Mesendoderm (in vitro differentiated cells): Measurements from ENCODE around the gene CIDEA.
A peak's percentile ranks its signal among the peaks of the same experiment; 100 is the strongest.

ENCODE experiments used
- DNase-seq: peaks from one replicate; pipeline ENCODE4 v3.0.0; 2013
- H2AK5ac ChIP-seq: 2 replicates; pipeline ENCODE4 v1.6.1; 2013; ENCODE audit warnings: low read length, inconsistent platforms
- H2BK120ac ChIP-seq: 2 replicates; pipeline ENCODE4 v1.6.1; 2013; ENCODE audit warnings: low read depth, mild to moderate bottlenecking, low read length, moderate library complexity, mixed read lengths
- H2BK15ac ChIP-seq: replicated peaks from 2 replicates; pipeline ENCODE4 v1.6.1; 2013; ENCODE audit warnings: low read depth, mild to moderate bottlenecking, moderate library complexity
- H2BK5ac ChIP-seq: 2 replicates; pipeline ENCODE4 v1.6.1; 2013; ENCODE audit warnings: low read length, inconsistent platforms
- H3K18ac ChIP-seq: 2 replicates; pipeline ENCODE4 v1.6.1; 2013; ENCODE audit warnings: mild to moderate bottlenecking, low read length, mixed read lengths
- H3K23ac ChIP-seq: one replicate; pipeline ENCODE4 v1.6.1; 2013; ENCODE audit warnings: low read length
- H3K27ac ChIP-seq: 2 replicates; pipeline ENCODE4 v1.5.1; 2013; ENCODE audit warnings: low read depth, mild to moderate bottlenecking, inconsistent platforms, low read length, moderate library complexity
- H3K27me3 ChIP-seq: 2 replicates; pipeline ENCODE4 v1.6.1; 2013; ENCODE audit warnings: low read length, control low read depth, mild to moderate bottlenecking, inconsistent platforms; ENCODE audit not compliant: insufficient read depth, poor library complexity
- H3K36me3 ChIP-seq: 2 replicates; pipeline ENCODE4 v1.6.1; 2013; ENCODE audit warnings: low read length, inconsistent platforms; ENCODE audit not compliant: control insufficient read depth, insufficient read depth
- H3K4ac ChIP-seq: one replicate; pipeline ENCODE4 v1.6.1; 2013; ENCODE audit warnings: low read depth, mild to moderate bottlenecking, low read length, moderate library complexity
- H3K4me1 ChIP-seq: 2 replicates; pipeline ENCODE4 v1.6.1; 2013; ENCODE audit warnings: low read depth, low read length, inconsistent platforms; ENCODE audit not compliant: control insufficient read depth
- H3K4me2 ChIP-seq: 2 replicates; pipeline ENCODE4 v1.6.1; 2013; ENCODE audit warnings: low read length
- H3K4me3 ChIP-seq: 2 replicates; pipeline ENCODE4 v1.5.1; 2013; ENCODE audit warnings: mild to moderate bottlenecking, low read length
- H3K56ac ChIP-seq: one replicate; pipeline ENCODE4 v1.6.1; 2013; ENCODE audit warnings: low read length
- H3K79me1 ChIP-seq: 2 replicates; pipeline ENCODE4 v1.6.1; 2013; ENCODE audit warnings: low read length, inconsistent platforms
- H3K79me2 ChIP-seq: 2 replicates; pipeline ENCODE4 v1.6.1; 2013; ENCODE audit warnings: mild to moderate bottlenecking, low read length; ENCODE audit not compliant: control insufficient read depth, insufficient read depth
- H3K9ac ChIP-seq: 2 replicates; pipeline ENCODE4 v1.6.1; 2013; ENCODE audit warnings: low read length, inconsistent platforms
- H4K5ac ChIP-seq: one replicate; pipeline ENCODE4 v1.6.1; 2013; ENCODE audit warnings: low read length
- H4K8ac ChIP-seq: one replicate; pipeline ENCODE4 v1.6.1; 2013; ENCODE audit warnings: low read depth, mild to moderate bottlenecking, control low read depth, low read length, moderate library complexity
- WGBS: extraction: QIAGEN DNeasy Blood & Tissue Kit; methylation state at CpG from one replicate; pipeline ENCODE4 v1.1.7; 2013; ENCODE audit warnings: low lambda C conversion rate, missing lambda C conversion rate; ENCODE audit not compliant: insufficient coverage; ENCODE audit errors: extremely low coverage; 5-methylcytosine and 5-hydroxymethylcytosine counted together

CIDEA gene

GRCh38 chr18:12307701-12308385 lies 53.7 kb downstream of the CIDEA start, which contains the start of gene TUBB6:
Gene TUBB6, plus strand, starts transcription at chr18:12308241. Its CDS starts 52 bp downstream, at chr18:12308293.
- H4K5ac ChIP-seq, result no peak within 1 kb of the TSS
- H3K18ac ChIP-seq, result peak within 1 kb of the TSS; percentile 92
- H3K27me3 ChIP-seq, result no peaks in the 10 kb centered on the region
- peak within 1 kb of the TSS; percentile 88 for H3K27ac ChIP-seq
- H3K79me1 ChIP-seq, result peaks cover 8% of the 10 kb centered on the region
- H3K4me3 ChIP-seq, result peak within 1 kb of the TSS; percentile 68
- no peaks in the 10 kb centered on the region for H3K36me3 ChIP-seq
- DNase-seq, result peak; percentile 80
- peak within 1 kb of the TSS; percentile 96 for H3K56ac ChIP-seq
- peak within 1 kb of the TSS; percentile 86 for H2BK120ac ChIP-seq
- peak within 1 kb of the TSS; percentile 43 for H4K8ac ChIP-seq
- no peak within 1 kb of the TSS for H2BK15ac ChIP-seq
- peak within 1 kb of the TSS; percentile 55 for H2BK5ac ChIP-seq
- peak within 1 kb of the TSS; percentile 87 for H3K9ac ChIP-seq
- H2AK5ac ChIP-seq, result no peak within 1 kb of the TSS
- H3K4me1 ChIP-seq, result peaks cover 7% of the 10 kb centered on the region
- H3K4ac ChIP-seq, result peak within 1 kb of the TSS; percentile 45
- peak within 1 kb of the TSS; percentile 84 for H3K4me2 ChIP-seq
- WGBS, result no CpG with 5 or more reads among the region's 88 CpGs
- peak within 1 kb of the TSS; percentile 66 for H3K23ac ChIP-seq
- H3K79me2 ChIP-seq, result peaks cover 11% of the 10 kb centered on the region

GRCh38 chr18:12308386-12309100 lies 54.4 kb downstream of the CIDEA start:
- peak; percentile 78 for DNase-seq
- no peaks in the 10 kb centered on the region for H3K27me3 ChIP-seq

GRCh38 chr18:12309683-12310198 lies 55.6 kb downstream of the CIDEA start:
- Histone ChIP-seq H2BK120ac (no peak overlapping the region), H3K9ac (peak overlapping the region; percentile 87), H3K36me3 (no peaks in the 10 kb centered on the region), H3K4me1 (peaks cover 7% of the 10 kb centered on the region), H3K79me2 (peaks cover 11% of the 10 kb centered on the region), H3K23ac (no peak overlapping the region), H4K5ac (no peak overlapping the region), H3K27ac (no peak overlapping the region), H3K4me2 (peak overlapping the region; percentile 62), H3K56ac (peak overlapping the region; percentile 96), H3K4me3 (no peak overlapping the region), H3K27me3 (no peaks in the 10 kb centered on the region), H4K8ac (no peak overlapping the region), H3K18ac (peak overlapping the region; percentile 25), H2BK15ac (no peak overlapping the region), H3K4ac (no peak overlapping the region), H3K79me1 (peaks cover 8% of the 10 kb centered on the region), H2AK5ac (no peak overlapping the region), H2BK5ac (no peak overlapping the region)
- WGBS, result no CpG with 5 or more reads among the region's 7 CpGs
- DNase-seq, result no peak

More at GRCh38 chr18:12308386-12309100, 54.4 kb downstream of the CIDEA start:
- Histone ChIP-seq H2BK15ac (no peak overlapping the region), H3K9ac (peak overlapping the region; percentile 87), H3K4me3 (peak overlapping the region; percentile 68), H2AK5ac (no peak overlapping the region), H3K4ac (peak overlapping the region; percentile 45), H3K56ac (peak overlapping the region; percentile 96), H3K27ac (peak overlapping the region; percentile 88), H3K23ac (peak overlapping the region; percentile 29), H3K18ac (peak overlapping the region; percentile 92), H3K79me1 (peaks cover 8% of the 10 kb centered on the region), H3K79me2 (peaks cover 11% of the 10 kb centered on the region), H2BK120ac (peak overlapping the region; percentile 86), H3K36me3 (no peaks in the 10 kb centered on the region), H3K4me2 (peak overlapping the region; percentile 56), H4K8ac (peak overlapping the region; percentile 2), H3K4me1 (peaks cover 7% of the 10 kb centered on the region), H2BK5ac (peak overlapping the region; percentile 55), H4K5ac (no peak overlapping the region)
- WGBS, result no CpG with 5 or more reads among the region's 81 CpGs

- DNase-seq, result no peak
- H3K56ac ChIP-seq, result no peak overlapping the region
- H3K36me3 ChIP-seq, result peaks cover 3% of the 10 kb centered on the region
- H3K79me1 ChIP-seq, result peaks cover 8% of the 10 kb centered on the region
- no peak overlapping the region for H4K5ac ChIP-seq
- H3K9ac ChIP-seq, result no peak overlapping the region
- no peaks in the 10 kb centered on the region for H3K27me3 ChIP-seq
- no peak overlapping the region for H2BK120ac ChIP-seq
- H3K4ac ChIP-seq, result no peak overlapping the region
- H3K23ac ChIP-seq, result no peak overlapping the region
- peaks cover 11% of the 10 kb centered on the region for H3K79me2 ChIP-seq
- H3K4me2 ChIP-seq, result no peak overlapping the region
- H2BK5ac ChIP-seq, result no peak overlapping the region
- H3K27ac ChIP-seq, result no peak overlapping the region
- WGBS, result no CpG with 5 or more reads among the region's 6 CpGs
- H2AK5ac ChIP-seq, result no peak overlapping the region
- no peak overlapping the region for H4K8ac ChIP-seq
- H3K4me3 ChIP-seq, result no peak overlapping the region
- peaks cover 7% of the 10 kb centered on the region for H3K4me1 ChIP-seq
- H2BK15ac ChIP-seq, result no peak overlapping the region
- H3K18ac ChIP-seq, result no peak overlapping the region
Measured at GRCh38 chr18:12310762-12311161, 56.6 kb downstream of the CIDEA start.

GRCh38 chr18:12312976-12313375 lies 58.8 kb downstream of the CIDEA start:
- Histone ChIP-seq H3K4ac (no peak overlapping the region), H3K4me3 (no peak overlapping the region), H2BK15ac (no peak overlapping the region), H3K23ac (no peak overlapping the region), H3K79me1 (peaks cover 8% of the 10 kb centered on the region), H3K56ac (no peak overlapping the region), H3K27me3 (no peaks in the 10 kb centered on the region), H3K9ac (no peak overlapping the region), H3K27ac (no peak overlapping the region), H3K36me3 (peaks cover 3% of the 10 kb centered on the region), H3K18ac (no peak overlapping the region), H2BK5ac (no peak overlapping the region), H2AK5ac (no peak overlapping the region), H2BK120ac (no peak overlapping the region), H3K79me2 (peaks cover 11% of the 10 kb centered on the region), H4K5ac (no peak overlapping the region), H4K8ac (no peak overlapping the region), H3K4me1 (peaks cover 3% of the 10 kb centered on the region), H3K4me2 (no peak overlapping the region)
- no peak for DNase-seq
